ENCODE results near the gene ZSCAN18.

Gene ZSCAN18

DNA sequence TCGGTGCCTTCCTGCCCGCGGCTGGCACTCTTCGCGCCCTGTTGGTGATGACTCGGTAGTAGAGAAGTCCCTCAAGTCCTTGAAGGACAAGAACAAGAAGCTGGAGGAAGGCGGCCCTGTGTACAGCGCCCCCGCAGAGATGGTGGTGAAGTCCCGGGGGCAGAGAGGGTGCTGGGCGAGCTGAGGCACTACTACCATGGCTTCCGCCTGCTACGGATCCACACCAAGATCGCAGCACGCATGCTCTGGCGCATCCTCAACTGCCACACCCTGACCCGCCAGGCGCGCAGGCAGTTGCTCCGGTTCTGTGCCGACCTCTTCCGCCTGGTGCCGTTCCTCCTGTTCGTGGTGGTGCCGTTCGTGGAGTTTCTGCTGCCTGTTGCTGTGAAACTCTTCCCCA lies 53.1 kb downstream of the ZSCAN18 start:
- DNase-seq (ENCODE audit: low spot score) = no peak

DNA sequence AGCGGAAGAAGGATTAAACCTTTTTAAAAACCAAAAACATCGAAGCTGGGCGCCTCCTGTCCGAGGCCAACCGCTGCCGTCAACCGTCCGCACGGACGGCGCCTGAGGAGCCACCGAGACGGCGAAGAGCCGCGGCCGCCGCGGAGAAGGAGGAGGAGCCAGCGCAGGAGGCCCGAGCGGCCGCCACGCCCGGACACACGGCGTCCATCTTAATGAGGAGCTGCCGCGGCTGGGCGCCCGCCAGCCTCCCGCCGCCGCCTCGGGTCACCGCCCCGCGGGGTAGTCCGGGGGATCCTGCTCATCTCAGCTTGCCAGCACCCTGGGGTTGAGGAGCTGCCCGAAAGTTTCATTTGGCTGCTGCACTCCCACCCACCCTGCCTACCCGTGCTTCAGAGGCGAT lies 53.6 kb downstream of the ZSCAN18 start:
- DNase-seq (ENCODE audit: low spot score) = no peak

DNA sequence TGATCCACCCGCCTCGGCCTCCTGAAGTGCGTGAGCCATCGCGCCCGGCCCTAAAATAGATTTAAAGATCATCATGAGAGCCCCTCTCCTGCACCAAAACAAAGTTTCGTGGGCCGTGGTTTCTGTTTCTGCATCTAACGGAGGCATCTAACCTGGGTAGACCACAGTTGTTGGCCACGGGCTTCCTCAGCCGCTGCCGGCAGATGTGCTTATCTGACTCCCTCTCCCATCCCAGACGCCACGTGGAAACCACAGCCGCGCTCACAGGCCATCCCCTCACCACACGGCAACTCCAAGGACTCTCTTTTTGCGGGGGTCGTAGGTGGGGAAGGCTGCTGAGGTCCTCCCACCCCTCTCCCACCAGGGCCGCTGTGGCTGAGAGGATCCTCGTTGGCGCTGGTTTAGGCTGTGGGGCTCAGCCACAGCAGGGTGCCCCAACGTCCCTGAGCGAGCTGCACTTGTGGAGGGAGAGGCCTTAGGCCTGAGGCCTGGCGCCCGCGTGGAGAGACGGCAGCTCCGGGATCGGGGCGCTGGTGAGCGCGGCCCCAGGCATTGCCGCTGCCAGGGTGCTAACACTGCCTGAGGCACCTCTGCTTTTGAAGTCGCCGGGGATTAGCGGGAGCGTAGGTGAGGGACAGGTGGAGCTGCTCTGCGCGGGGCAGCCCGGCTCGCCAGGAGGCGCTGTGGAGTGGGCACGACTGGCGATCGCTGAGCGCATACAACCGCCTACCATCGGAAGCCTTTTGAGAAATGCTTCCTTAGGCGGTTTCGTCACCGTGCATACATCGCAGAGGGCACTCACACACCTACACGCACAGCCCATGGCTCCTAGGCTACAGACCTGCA lies 55.3 kb downstream of the ZSCAN18 start:
- DNase-seq (ENCODE audit: low spot score) = no peak

DNA sequence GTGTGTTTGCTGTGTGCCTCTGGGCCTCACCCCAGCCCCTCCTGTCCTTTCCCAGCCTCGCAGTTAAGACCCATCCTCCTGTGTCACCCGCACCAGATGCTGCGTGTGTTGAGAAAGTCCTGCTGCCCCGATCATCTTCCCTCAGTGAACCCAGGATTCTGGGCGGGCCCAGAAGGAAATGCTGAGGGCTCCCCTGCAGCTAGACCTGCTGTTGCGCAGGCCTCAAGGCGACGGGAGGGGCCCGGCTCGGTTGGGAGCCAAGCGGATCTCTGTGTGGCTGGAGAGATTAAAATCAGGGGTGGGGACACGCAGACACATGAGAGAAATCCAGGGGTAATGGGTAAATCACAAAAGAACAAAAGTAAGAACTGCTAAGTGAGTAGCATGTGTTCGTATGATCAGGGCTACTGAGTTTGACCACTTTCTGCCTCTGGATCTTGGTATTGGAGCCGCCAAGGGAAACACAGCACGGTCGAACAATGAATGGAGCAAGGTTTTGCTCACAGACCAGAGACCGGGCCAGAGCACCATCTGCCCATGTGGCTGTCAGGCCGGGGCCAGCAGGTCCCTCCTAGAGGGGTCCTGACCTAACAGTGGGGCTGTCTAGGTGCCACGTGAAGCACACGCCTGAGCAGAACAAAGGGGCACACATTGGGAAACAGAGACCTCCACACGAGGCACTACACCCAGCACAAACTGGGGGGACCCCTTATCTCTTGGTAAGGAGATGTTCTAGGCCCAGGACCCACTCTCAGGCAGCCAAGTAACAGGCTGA lies 57.1 kb downstream of the ZSCAN18 start:
- no peak for DNase-seq (ENCODE audit: low spot score)

DNA sequence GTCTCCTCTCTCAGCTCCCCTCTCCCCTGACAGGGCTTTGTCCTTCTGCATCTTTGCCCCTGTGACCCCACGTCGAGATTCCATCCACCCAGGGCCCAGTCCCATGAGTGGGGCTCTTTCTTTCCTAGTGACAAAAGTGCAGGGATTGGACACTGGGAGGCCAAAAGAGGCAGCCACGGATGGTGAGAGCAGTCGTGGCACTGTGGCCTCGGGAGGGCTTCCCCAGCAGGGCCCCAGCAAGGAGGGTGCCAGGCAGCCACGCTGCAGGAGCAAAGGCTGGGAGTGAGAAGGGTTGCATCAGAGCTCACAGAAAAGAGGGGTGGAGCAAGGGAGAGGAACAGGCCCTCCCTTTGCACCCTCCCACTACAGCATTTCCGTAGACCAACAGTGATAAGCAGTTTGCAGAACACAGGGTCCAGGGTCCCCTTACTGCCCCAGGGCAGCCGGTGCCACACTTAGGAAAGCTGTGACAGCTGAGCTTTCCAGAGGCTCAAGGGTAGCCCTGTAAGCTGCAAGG lies 59.3 kb downstream of the ZSCAN18 start:
- DNase-seq (ENCODE audit: low spot score) = no peak

DNA sequence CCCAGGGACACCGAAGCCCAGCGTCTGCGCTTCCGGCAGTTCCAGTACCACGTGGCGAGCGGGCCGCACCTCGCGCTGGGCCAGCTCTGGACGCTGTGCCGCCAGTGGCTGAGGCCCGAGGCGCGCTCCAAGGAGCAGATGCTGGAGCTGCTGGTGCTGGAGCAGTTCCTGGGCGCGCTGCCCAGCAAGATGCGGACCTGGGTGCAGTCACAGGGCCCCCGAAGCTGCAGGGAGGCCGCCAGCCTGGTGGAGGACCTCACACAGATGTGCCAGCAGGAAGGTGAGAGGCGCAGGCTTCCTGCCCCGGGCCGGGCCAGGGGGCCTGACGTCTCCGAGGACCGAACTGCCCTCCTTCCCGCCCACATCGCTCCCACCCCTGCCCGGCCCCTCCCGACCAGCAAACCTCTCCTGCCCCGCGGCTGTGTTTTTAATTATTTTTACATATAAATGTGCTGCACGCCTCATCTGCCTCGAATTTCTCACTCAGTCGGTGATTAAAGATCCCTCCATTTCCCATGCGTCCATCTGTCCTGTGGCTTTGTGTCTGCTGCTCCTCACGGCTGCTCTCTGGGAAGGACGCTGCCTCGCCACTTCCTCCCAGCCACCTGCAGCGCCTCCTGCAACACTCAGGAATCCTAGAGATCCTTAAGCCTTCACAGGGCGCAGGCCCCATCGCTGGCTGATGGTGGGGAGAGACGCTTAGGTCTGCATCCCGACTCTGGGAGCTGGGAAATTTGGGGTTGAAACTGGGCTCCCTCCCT lies 59.9 kb downstream of the ZSCAN18 start:
- peak; percentile 43 for DNase-seq (ENCODE audit: low spot score)

DNA sequence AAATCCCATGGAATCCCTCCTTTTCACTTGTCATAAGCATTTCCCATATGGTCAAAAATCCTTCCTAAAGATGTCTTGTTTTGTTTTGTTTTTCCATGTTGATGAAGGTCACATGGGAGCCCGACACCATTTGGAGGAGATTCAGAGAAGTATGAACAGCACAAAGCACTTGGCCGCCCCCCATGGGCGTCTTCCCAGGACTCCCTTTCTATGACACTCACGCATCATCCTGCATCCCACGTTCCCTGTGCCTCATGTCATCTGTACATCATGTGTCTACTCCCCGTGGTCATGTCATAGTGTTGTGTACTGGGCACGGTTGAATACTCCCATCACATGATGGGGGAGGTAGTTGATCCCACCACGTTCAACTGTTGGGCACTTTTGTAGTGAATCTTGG lies 62.2 kb downstream of the ZSCAN18 start:
- no peak for DNase-seq (ENCODE audit: low spot score)

DNA sequence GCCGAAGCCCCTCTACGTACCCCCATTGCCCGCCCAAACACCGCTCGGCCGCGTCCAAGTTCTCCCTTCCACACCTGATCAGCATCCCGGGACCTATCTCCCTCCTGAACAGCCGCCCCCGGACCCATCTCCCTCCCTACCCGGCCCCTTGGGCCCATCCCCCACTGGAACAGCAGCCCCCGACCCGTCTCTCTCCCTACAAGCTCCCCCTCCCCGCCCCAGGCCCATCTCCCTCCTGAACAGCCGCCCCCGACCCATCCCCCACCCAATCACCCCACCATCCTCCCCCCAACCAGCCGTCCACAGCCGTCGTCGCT lies 63.6 kb downstream of the ZSCAN18 start:
- DNase-seq (ENCODE audit: low spot score) = no peak

All from globus pallidus (tissue), 1 donor.